Measurements from ENCODE around the gene RPS10.

RPS10 gene

DNA sequence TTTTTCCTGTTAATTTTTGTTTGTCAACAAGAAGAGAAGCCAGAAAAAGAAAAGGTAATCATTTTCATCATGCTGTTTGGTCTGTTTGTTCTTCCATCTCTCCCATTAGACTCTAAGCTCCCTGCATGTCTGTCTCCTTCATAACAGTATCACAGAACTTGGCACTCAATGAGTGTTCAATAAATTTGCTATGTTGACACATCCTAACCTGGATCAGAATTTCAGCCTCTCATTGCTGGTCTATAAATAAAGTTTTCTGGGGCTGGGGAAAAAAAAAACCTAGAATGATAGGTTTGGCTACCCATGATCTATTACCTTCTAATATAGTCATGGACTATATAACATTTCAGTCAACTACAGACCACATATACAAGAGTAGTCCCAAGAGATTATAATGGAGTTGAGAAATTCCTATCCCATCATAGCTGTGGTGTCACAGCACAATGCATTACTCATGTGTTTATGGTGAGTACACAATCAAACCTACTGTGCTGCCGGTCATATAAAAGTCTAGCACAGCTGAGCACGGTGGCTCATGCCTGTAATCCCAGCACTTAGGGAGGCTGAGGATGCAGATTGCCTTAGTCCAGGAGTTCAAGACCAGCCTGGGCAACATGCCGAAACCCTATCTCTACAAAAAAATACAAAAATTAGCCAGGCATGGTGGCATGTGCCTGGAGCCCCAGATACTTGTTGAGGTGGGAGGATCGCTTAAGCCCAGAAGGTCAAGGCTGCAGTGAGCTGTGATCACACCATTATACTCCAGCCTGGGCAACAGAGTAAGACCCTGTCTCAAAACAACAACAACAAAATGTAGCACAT lies 39.3 kb downstream of the RPS10 start:
- no peak overlapping the region for H2BK15ac ChIP-seq (ENCODE audit: low read length)

GRCh38 chr6:34385793-34386195 lies 40.1 kb downstream of the RPS10 start:
- peaks cover 0 to 12% of the 10 kb centered on the region in 2 donors for H3K36me3 ChIP-seq (replicated peaks in 1 of 2; ENCODE audit: control insufficient read depth in 2 of 2, insufficient read depth in 2 of 2, low read length in 2 of 2)
- H2BK15ac ChIP-seq (ENCODE audit: low read length): no peak overlapping the region
- DNase-seq (ENCODE audit: low spot score): peak; percentile 18
- peaks cover 0 to 8% of the 10 kb centered on the region in 2 donors for H3K4me1 ChIP-seq (ENCODE audit: control insufficient read depth in 2 of 2, insufficient read depth in 1 of 2, low read depth in 1 of 2, low read length in 2 of 2)
- H2BK5ac ChIP-seq (ENCODE audit: low read length): no peak overlapping the region
- H3K27me3 ChIP-seq (ENCODE audit: control insufficient read depth in 3 of 3, insufficient read depth in 3 of 3, low read depth in 1 of 3, low read length in 3 of 3): no peaks in the 10 kb centered on the region
- H3K4ac ChIP-seq (ENCODE audit: low read length): no peak overlapping the region
- no peaks in the 10 kb centered on the region for H3K9me3 ChIP-seq (replicated peaks in 1 of 2; ENCODE audit: control insufficient read depth in 2 of 2, insufficient read depth in 1 of 2, low read depth in 1 of 2, low read length in 2 of 2)
- H3K4me3 ChIP-seq (ENCODE audit: low read length in 2 of 2): no peak overlapping the region
- no peak overlapping the region for H4K8ac ChIP-seq (ENCODE audit: low read depth, low read length)
- no peak overlapping the region for H2AFZ ChIP-seq (ENCODE audit: low read length)
- H3K14ac ChIP-seq (ENCODE audit: low read length): no peak overlapping the region
- H2BK12ac ChIP-seq (ENCODE audit: low read length): no peak overlapping the region
- no peak overlapping the region for H2AK5ac ChIP-seq (ENCODE audit: low read depth, low read length)
- H3K9ac ChIP-seq (ENCODE audit: low read depth, low read length, poor library complexity): no peak overlapping the region
- no peak overlapping the region for H2BK120ac ChIP-seq (ENCODE audit: low read depth, low read length)
- H3K27ac ChIP-seq (replicated peaks; ENCODE audit: low read length): no peak overlapping the region
- H3K18ac ChIP-seq (ENCODE audit: low read length): no peak overlapping the region
- no peak overlapping the region for H3K23ac ChIP-seq (ENCODE audit: low read depth, low read length, poor library complexity)
- no peaks in the 10 kb centered on the region for H3K79me1 ChIP-seq (ENCODE audit: low read depth, low read length)
- H3K4me2 ChIP-seq (ENCODE audit: insufficient read depth, low read length, poor library complexity, severe bottlenecking): no peak overlapping the region
- no CpG with 5 or more reads among the region's 3 CpGs for WGBS, 2 donors (ENCODE audit: extremely low coverage in 2 of 2, insufficient read length in 2 of 2, insufficient replicate concordance in 1 of 2)
- H4K91ac ChIP-seq (ENCODE audit: low read depth, low read length, poor library complexity): no peak overlapping the region

More for the DNA sequence above, 39.3 kb downstream of the RPS10 start:
- Histone ChIP-seq H3K14ac (ENCODE audit: low read length) (no peak overlapping the region), H3K36me3 (replicated peaks in 1 of 2; ENCODE audit: control insufficient read depth in 2 of 2, insufficient read depth in 2 of 2, low read length in 2 of 2) (peaks cover 0 to 6% of the 10 kb centered on the region in 2 donors), H2AFZ (ENCODE audit: low read length) (no peak overlapping the region), H3K23ac (ENCODE audit: low read depth, low read length, poor library complexity) (no peak overlapping the region), H3K9ac (ENCODE audit: low read depth, low read length, poor library complexity) (no peak overlapping the region), H3K9me3 (replicated peaks in 1 of 2; ENCODE audit: control insufficient read depth in 2 of 2, insufficient read depth in 1 of 2, low read depth in 1 of 2, low read length in 2 of 2) (no peaks in the 10 kb centered on the region), H2BK12ac (ENCODE audit: low read length) (no peak overlapping the region), H4K91ac (ENCODE audit: low read depth, low read length, poor library complexity) (no peak overlapping the region), H2BK5ac (ENCODE audit: low read length) (no peak overlapping the region), H3K27ac (replicated peaks; ENCODE audit: low read length) (no peak overlapping the region), H3K79me1 (ENCODE audit: low read depth, low read length) (no peaks in the 10 kb centered on the region), H2BK120ac (ENCODE audit: low read depth, low read length) (no peak overlapping the region), H3K4me3 (ENCODE audit: low read length in 2 of 2) (no peak overlapping the region), H2AK5ac (ENCODE audit: low read depth, low read length) (no peak overlapping the region), H4K8ac (ENCODE audit: low read depth, low read length) (no peak overlapping the region), H3K18ac (ENCODE audit: low read length) (no peak overlapping the region), H3K4ac (ENCODE audit: low read length) (no peak overlapping the region), H3K27me3 (ENCODE audit: control insufficient read depth in 3 of 3, insufficient read depth in 3 of 3, low read depth in 1 of 3, low read length in 3 of 3) (no peaks in the 10 kb centered on the region), H3K4me1 (ENCODE audit: control insufficient read depth in 2 of 2, insufficient read depth in 1 of 2, low read depth in 1 of 2, low read length in 2 of 2) (peaks cover 0 to 10% of the 10 kb centered on the region in 2 donors), H3K4me2 (ENCODE audit: insufficient read depth, low read length, poor library complexity, severe bottlenecking) (no peak overlapping the region)
- no CpG with 5 or more reads among the region's 4 CpGs for WGBS, 2 donors (ENCODE audit: extremely low coverage in 2 of 2, insufficient read length in 2 of 2, insufficient replicate concordance in 1 of 2)
- DNase-seq (ENCODE audit: low spot score): no peak

- Histone ChIP-seq H3K4me3 (ENCODE audit: low read length in 2 of 2) (no peak overlapping the region), H2BK5ac (ENCODE audit: low read length) (no peak overlapping the region), H3K14ac (ENCODE audit: low read length) (no peak overlapping the region), H3K27me3 (ENCODE audit: control insufficient read depth in 3 of 3, insufficient read depth in 3 of 3, low read depth in 1 of 3, low read length in 3 of 3) (no peaks in the 10 kb centered on the region), H3K9ac (ENCODE audit: low read depth, low read length, poor library complexity) (no peak overlapping the region), H3K4me1 (ENCODE audit: control insufficient read depth in 2 of 2, insufficient read depth in 1 of 2, low read depth in 1 of 2, low read length in 2 of 2) (peaks cover 0 to 8% of the 10 kb centered on the region in 2 donors), H3K18ac (ENCODE audit: low read length) (no peak overlapping the region), H2BK12ac (ENCODE audit: low read length) (no peak overlapping the region), H3K4me2 (ENCODE audit: insufficient read depth, low read length, poor library complexity, severe bottlenecking) (no peak overlapping the region), H3K27ac (replicated peaks; ENCODE audit: low read length) (no peak overlapping the region), H2AK5ac (ENCODE audit: low read depth, low read length) (no peak overlapping the region), H2BK120ac (ENCODE audit: low read depth, low read length) (no peak overlapping the region), H3K4ac (ENCODE audit: low read length) (no peak overlapping the region), H3K79me1 (ENCODE audit: low read depth, low read length) (no peaks in the 10 kb centered on the region), H2BK15ac (ENCODE audit: low read length) (no peak overlapping the region), H4K91ac (ENCODE audit: low read depth, low read length, poor library complexity) (no peak overlapping the region), H3K23ac (ENCODE audit: low read depth, low read length, poor library complexity) (no peak overlapping the region), H3K9me3 (replicated peaks in 1 of 2; ENCODE audit: control insufficient read depth in 2 of 2, insufficient read depth in 1 of 2, low read depth in 1 of 2, low read length in 2 of 2) (no peaks in the 10 kb centered on the region), H4K8ac (ENCODE audit: low read depth, low read length) (no peak overlapping the region), H3K36me3 (replicated peaks in 1 of 2; ENCODE audit: control insufficient read depth in 2 of 2, insufficient read depth in 2 of 2, low read length in 2 of 2) (peaks cover 0 to 22% of the 10 kb centered on the region in 2 donors), H2AFZ (ENCODE audit: low read length) (no peak overlapping the region)
- no CpG with 5 or more reads among the region's 5 CpGs for WGBS, 2 donors (ENCODE audit: extremely low coverage in 2 of 2, insufficient read length in 2 of 2, insufficient replicate concordance in 1 of 2)
- DNase-seq (ENCODE audit: low spot score): no peak
Observed at GRCh38 chr6:34384321-34385153, 41.3 kb downstream of the RPS10 start.

All from neuronal stem cell (in vitro differentiated cells).